HEK293 (cell line): Measurements from ENCODE around the gene CCM2.
A peak's percentile ranks its signal among the peaks of the same experiment; 100 is the strongest.

ENCODE experiments used
- CTCF ChIA-PET: fragments of 350-600 bp; formaldehyde crosslinking; extraction: SDS; loops from one replicate; lab custom pipeline; 2021; ENCODE audit warnings: antibody characterized with exemption; lab: Yijun Ruan, JAX
- POLR2A ChIA-PET: fragments of 300-600 bp; formaldehyde crosslinking; extraction: SDS; loops from one replicate; lab custom pipeline; 2020; ENCODE audit warnings: antibody characterized with exemption, inconsistent platforms; lab: Yijun Ruan, JAX
- H3K27ac ChIP-seq: fragments of 200-500 bp; sonication (Bioruptor generic); 2 replicates; pipeline ENCODE4 v1.5.1; 2014; ENCODE audit warnings: low read depth, low read length, control low read depth, inconsistent platforms; ENCODE audit errors: extremely low read depth
- H3K36me3 ChIP-seq, 2 experiments: fragments of 200-500 bp in 1 of 2; sonication (Bioruptor generic) in 1 of 2; 1 replicate in 1 of 2; 2 replicates in 1 of 2; pipeline ENCODE4 v1.5.1; 2014 to 2017; ENCODE audit warnings: inconsistent platforms in 2 of 2, low read length in 2 of 2; ENCODE audit not compliant: control insufficient read depth in 2 of 2, insufficient read depth in 1 of 2
- H3K4me1 ChIP-seq: fragments of 200-500 bp; sonication (Bioruptor generic); 2 replicates; pipeline ENCODE4 v1.5.1; 2014; ENCODE audit warnings: mild to moderate bottlenecking, low read length, inconsistent platforms; ENCODE audit not compliant: control insufficient read depth, insufficient read depth
- H3K4me3 ChIP-seq: 2 replicates; pipeline ENCODE4 v1.5.1; 2011; ENCODE audit warnings: low read depth, mild to moderate bottlenecking, control low read depth, low read length, moderate library complexity
- H3K9me3 ChIP-seq: fragments of 200-500 bp; sonication (Bioruptor generic); 2 replicates; pipeline ENCODE4 v1.5.1; 2014; ENCODE audit warnings: low read depth, low read length, inconsistent platforms; ENCODE audit not compliant: control insufficient read depth, insufficient read depth
- MZF1 ChIP-seq: fragments of 450-650 bp; formaldehyde crosslinking; IDR thresholded peaks from 2 replicates; pipeline ENCODE4 v1.5.1; 2017; ENCODE audit warnings: missing biosample characterization, missing genetic modification characterization, borderline replicate concordance
- TRIM28 ChIP-seq: IDR thresholded peaks from 2 replicates; pipeline ENCODE4 v1.6.1; 2011; ENCODE audit warnings: low read length, control low read depth, borderline replicate concordance
- ZIC2 ChIP-seq: fragments of 450-650 bp; formaldehyde crosslinking; IDR thresholded peaks from 2 replicates; pipeline ENCODE4 v1.5.1; 2016; ENCODE audit warnings: missing biosample characterization, missing genetic modification characterization
- ZNF133 ChIP-seq: fragments of 450-650 bp; formaldehyde crosslinking; IDR thresholded peaks from 2 replicates; pipeline ENCODE4 v1.5.1; 2016; ENCODE audit warnings: missing biosample characterization, missing genetic modification characterization
- ZNF16 ChIP-seq: fragments of 450-650 bp; formaldehyde crosslinking; IDR thresholded peaks from 2 replicates; pipeline ENCODE4 v1.5.1; 2016; ENCODE audit warnings: low read depth, missing biosample characterization, missing genetic modification characterization
- ZNF19 ChIP-seq: fragments of 450-650 bp; formaldehyde crosslinking; IDR thresholded peaks from 2 replicates; pipeline ENCODE4; 2016; ENCODE audit warnings: missing biosample characterization, missing genetic modification characterization, low read depth
- ZNF280D ChIP-seq: fragments of 450-650 bp; formaldehyde crosslinking; IDR thresholded peaks from 2 replicates; pipeline ENCODE4 v1.5.1; 2016; ENCODE audit warnings: missing biosample characterization, missing genetic modification characterization
- ZNF433 ChIP-seq: fragments of 450-650 bp; formaldehyde crosslinking; IDR thresholded peaks from 2 replicates; pipeline ENCODE4 v1.5.1; 2016; ENCODE audit warnings: missing biosample characterization, missing genetic modification characterization, low read depth
- ZNF558 ChIP-seq: fragments of 450-650 bp; formaldehyde crosslinking; IDR thresholded peaks from 2 replicates; pipeline ENCODE4 v1.5.1; 2016; ENCODE audit warnings: missing biosample characterization, missing genetic modification characterization
- ZNF571 ChIP-seq: fragments of 450-650 bp; formaldehyde crosslinking; IDR thresholded peaks from 2 replicates; pipeline ENCODE4 v1.5.0; 2017; ENCODE audit warnings: missing biosample characterization, missing genetic modification characterization
- ZNF596 ChIP-seq: fragments of 450-650 bp; IDR thresholded peaks from 2 replicates; pipeline ENCODE4 v1.5.0; 2018; ENCODE audit warnings: missing biosample characterization, mild to moderate bottlenecking, missing genetic modification characterization, moderate library complexity
- ZNF747 ChIP-seq: fragments of 450-650 bp; formaldehyde crosslinking; IDR thresholded peaks from 2 replicates; pipeline ENCODE4 v1.5.1; 2016; ENCODE audit warnings: missing biosample characterization, missing genetic modification characterization
- ZNF830 ChIP-seq: fragments of 450-650 bp; IDR thresholded peaks from 2 replicates; pipeline ENCODE4 v1.5.0; 2018; ENCODE audit warnings: missing biosample characterization, missing genetic modification characterization, low read depth, mild to moderate bottlenecking, moderate library complexity
- TF ChIP-seq, protein P1 (sequence below): fragments of 450-650 bp; formaldehyde crosslinking; IDR thresholded peaks from 2 replicates; pipeline ENCODE4 v1.5.1; 2016; ENCODE audit warnings: missing biosample characterization, missing genetic modification characterization, low read depth
- TF ChIP-seq, protein P2 (sequence below): fragments of 450-650 bp; formaldehyde crosslinking; IDR thresholded peaks from 2 replicates; pipeline ENCODE4 v1.5.1; 2017; ENCODE audit warnings: missing biosample characterization, missing genetic modification characterization
- TF ChIP-seq, protein P3 (sequence below): fragments of 450-650 bp; formaldehyde crosslinking; IDR thresholded peaks from 2 replicates; pipeline ENCODE4 v1.5.1; 2017; ENCODE audit warnings: missing biosample characterization, missing genetic modification characterization

CCM2 gene

DNA sequence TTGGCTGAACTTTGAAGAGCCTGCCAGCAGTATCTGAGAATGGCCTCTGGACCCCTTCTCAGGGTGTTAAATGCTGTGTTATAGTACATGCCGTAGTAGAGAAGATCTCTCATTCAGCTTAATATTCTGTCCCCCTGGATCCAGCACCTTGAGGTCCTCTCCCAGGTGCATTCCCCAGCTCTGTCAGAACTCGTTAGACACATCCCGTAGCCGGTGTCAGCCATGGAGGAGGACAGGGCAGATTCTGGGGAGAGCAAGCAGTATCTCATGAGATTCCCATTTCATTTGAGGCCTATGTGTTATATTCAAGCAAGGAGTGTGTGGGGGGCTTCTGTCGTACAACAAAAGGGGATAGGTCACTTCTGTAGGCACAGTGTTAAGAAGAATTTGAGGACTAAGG lies 53.9 kb downstream of the CCM2 start:
- peaks cover 1 to 3% of the 10 kb centered on the region in 2 experiments; a peak in 2 of 3 replicates for H3K36me3 ChIP-seq
- no peak for TF ChIP-seq ZNF16 (tag by site-specific recombination)
- TF ChIP-seq ZNF747, result no peak
- TF ChIP-seq, protein P1, sequence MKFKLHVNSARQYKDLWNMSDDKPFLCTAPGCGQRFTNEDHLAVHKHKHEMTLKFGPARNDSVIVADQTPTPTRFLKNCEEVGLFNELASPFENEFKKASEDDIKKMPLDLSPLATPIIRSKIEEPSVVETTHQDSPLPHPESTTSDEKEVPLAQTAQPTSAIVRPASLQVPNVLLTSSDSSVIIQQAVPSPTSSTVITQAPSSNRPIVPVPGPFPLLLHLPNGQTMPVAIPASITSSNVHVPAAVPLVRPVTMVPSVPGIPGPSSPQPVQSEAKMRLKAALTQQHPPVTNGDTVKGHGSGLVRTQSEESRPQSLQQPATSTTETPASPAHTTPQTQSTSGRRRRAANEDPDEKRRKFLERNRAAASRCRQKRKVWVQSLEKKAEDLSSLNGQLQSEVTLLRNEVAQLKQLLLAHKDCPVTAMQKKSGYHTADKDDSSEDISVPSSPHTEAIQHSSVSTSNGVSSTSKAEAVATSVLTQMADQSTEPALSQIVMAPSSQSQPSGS (tag by site-specific recombination), result no peak
- no peak for TF ChIP-seq ZNF19
- no peak for TF ChIP-seq ZIC2
- TF ChIP-seq ZNF571, result no peak
- no peak for TF ChIP-seq ZNF596
- TF ChIP-seq MZF1 (tag by site-specific recombination), result no peak
- TF ChIP-seq ZNF433 (tag by site-specific recombination), result no peak
- TF ChIP-seq ZNF558 (tag by site-specific recombination), result no peak
- no peak for TF ChIP-seq TRIM28
- no peak for TF ChIP-seq ZNF133
- TF ChIP-seq ZNF830 (tag by site-specific recombination), result no peak
- H3K9me3 ChIP-seq, result no peaks in the 10 kb centered on the region
- ChIA-PET POLR2A (no interaction called here), CTCF (interaction anchor here (0.6 to 1.6 kb wide), 2 partner anchors 15 to 108 kb away, joined by 3 read pairs; no protein-coding TSS in a partner anchor)
- no peaks in the 10 kb centered on the region for H3K4me1 ChIP-seq
- H3K27ac ChIP-seq, result no peak overlapping the region
- H3K4me3 ChIP-seq, result no peak overlapping the region

DNA sequence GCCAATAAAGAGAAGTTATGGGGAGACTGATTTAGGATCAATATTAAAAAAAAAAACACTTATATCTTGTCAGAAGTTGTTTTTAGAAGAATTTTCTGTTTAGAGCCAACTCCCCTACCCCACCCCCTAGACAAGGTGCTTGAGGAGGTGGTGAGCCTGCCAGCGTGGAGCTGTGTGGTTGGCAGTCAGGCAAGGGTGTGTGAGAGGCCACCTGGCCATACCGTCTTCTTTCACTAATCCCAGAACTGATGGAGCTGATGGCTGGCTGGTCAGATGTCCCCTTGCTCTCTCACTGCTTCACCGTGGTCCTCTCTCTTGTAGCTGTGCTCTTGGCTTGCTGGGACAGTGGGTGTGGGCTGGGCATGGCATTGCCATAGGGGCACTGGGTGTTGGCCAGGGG lies 54.4 kb downstream of the CCM2 start:
- H3K9me3 ChIP-seq, result no peaks in the 10 kb centered on the region
- H3K36me3 ChIP-seq, result peaks cover 0 to 3% of the 10 kb centered on the region in 2 experiments; a peak in 1 of 3 replicates
- POLR2A ChIA-PET, result no interaction called here
- TF ChIP-seq ZNF280D, result no peak
- no peaks in the 10 kb centered on the region for H3K4me1 ChIP-seq
- H3K27ac ChIP-seq, result no peak overlapping the region
- H3K4me3 ChIP-seq, result no peak overlapping the region
- CTCF ChIA-PET, result interaction anchor here (0.6 to 1.6 kb wide), 2 partner anchors 15 to 108 kb away, joined by 3 read pairs; no protein-coding TSS in a partner anchor

DNA sequence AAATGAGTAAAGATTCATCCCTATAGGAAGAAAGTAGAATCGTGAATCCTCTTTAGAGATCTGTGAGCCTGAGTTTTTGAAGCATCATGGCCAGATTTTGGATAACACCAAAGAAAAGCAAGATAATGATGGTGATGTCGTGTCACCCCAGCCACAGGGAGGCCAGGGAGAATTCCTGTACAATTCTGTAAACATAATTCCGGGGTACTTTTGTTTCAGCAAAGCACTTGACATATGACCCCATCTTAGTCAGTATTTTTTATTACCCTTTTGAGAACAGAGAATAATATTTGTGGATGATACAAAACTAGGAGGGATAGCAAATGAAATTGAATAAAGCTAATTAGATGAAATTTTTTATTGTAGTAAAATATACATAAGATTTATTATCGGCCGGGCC lies 55.0 kb downstream of the CCM2 start:
- H3K36me3 ChIP-seq, result peaks cover 0 to 3% of the 10 kb centered on the region in 2 experiments; a peak in 1 of 3 replicates
- no peaks in the 10 kb centered on the region for H3K4me1 ChIP-seq
- H3K4me3 ChIP-seq, result no peak overlapping the region
- no peak overlapping the region for H3K27ac ChIP-seq
- CTCF ChIA-PET, result interaction anchor here (0.7 kb wide), 1 partner anchor 485 kb away, joined by 3 read pairs; no protein-coding TSS in a partner anchor
- POLR2A ChIA-PET, result no interaction called here
- H3K9me3 ChIP-seq, result no peaks in the 10 kb centered on the region
- TF ChIP-seq, protein P2, sequence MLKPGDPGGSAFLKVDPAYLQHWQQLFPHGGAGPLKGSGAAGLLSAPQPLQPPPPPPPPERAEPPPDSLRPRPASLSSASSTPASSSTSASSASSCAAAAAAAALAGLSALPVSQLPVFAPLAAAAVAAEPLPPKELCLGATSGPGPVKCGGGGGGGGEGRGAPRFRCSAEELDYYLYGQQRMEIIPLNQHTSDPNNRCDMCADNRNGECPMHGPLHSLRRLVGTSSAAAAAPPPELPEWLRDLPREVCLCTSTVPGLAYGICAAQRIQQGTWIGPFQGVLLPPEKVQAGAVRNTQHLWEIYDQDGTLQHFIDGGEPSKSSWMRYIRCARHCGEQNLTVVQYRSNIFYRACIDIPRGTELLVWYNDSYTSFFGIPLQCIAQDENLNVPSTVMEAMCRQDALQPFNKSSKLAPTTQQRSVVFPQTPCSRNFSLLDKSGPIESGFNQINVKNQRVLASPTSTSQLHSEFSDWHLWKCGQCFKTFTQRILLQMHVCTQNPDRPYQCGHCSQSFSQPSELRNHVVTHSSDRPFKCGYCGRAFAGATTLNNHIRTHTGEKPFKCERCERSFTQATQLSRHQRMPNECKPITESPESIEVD (tag by site-specific recombination), result peak; percentile 38; the same call in 1 of the 2 replicates
- TF ChIP-seq, protein P3, sequence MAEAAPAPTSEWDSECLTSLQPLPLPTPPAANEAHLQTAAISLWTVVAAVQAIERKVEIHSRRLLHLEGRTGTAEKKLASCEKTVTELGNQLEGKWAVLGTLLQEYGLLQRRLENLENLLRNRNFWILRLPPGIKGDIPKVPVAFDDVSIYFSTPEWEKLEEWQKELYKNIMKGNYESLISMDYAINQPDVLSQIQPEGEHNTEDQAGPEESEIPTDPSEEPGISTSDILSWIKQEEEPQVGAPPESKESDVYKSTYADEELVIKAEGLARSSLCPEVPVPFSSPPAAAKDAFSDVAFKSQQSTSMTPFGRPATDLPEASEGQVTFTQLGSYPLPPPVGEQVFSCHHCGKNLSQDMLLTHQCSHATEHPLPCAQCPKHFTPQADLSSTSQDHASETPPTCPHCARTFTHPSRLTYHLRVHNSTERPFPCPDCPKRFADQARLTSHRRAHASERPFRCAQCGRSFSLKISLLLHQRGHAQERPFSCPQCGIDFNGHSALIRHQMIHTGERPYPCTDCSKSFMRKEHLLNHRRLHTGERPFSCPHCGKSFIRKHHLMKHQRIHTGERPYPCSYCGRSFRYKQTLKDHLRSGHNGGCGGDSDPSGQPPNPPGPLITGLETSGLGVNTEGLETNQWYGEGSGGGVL (tag by site-specific recombination), result no peak
- TF ChIP-seq, all 188 proteins: peak for 1
